Upper lobe of right lung (tissue), 1 donor: ENCODE results near the gene ONECUT3. TPM values are rescaled to one million over a fixed set of nuclear protein-coding genes. Genes with fewer than 3 reads are reported as not detected.

Experiments
- ATAC-seq: fragments of 200-7000 bp; cut with Tn5 transposase; one replicate; pipeline ENCODE4 v1.9.1; 2020; ENCODE audit warnings: mild to moderate bottlenecking, moderate library complexity
- DNase-seq: peaks from one replicate; pipeline ENCODE4 v3.0.0-alpha.2; 2020
- H3K27ac ChIP-seq: fragments of 200-600 bp; one replicate; pipeline ENCODE4 v1.8.0; 2022
- H3K27me3 ChIP-seq: fragments of 200-600 bp; one replicate; pipeline ENCODE4 v1.8.0; 2022; ENCODE audit warnings: mild to moderate bottlenecking
- H3K36me3 ChIP-seq: fragments of 200-600 bp; one replicate; pipeline ENCODE4 v1.8.0; 2022
- H3K4me1 ChIP-seq: fragments of 200-600 bp; one replicate; pipeline ENCODE4 v1.8.0; 2022
- H3K4me3 ChIP-seq: fragments of 200-600 bp; one replicate; pipeline ENCODE4 v1.8.0; 2022; ENCODE audit warnings: mild to moderate bottlenecking
- H3K9me3 ChIP-seq: fragments of 200-600 bp; one replicate; pipeline ENCODE4 v1.8.0; 2022
- intact Hi-C: fragments of 100-400 bp; cut with DNase I; formaldehyde crosslinking; loops from one replicate; pipeline ENCODE4 v1.11.0; 2022
- total RNA-seq: library from RNA; stranded (reverse); fragmentation: NEBNext Ultra II Directional; extraction: Animal tissue kit (Norgen Biotek cat#: 25700); gene quantifications from one replicate; pipeline ENCODE4 v1.2.1, GENCODE V29; 2021
- TF ChIP-seq, protein P1 (sequence below): fragments of 200-600 bp; IDR thresholded peaks from one replicate; pipeline ENCODE4 v1.8.0; 2022; ENCODE audit warnings: antibody characterized with exemption
- donor health status: DM: no; HTN: yes; CAD: no; lungs with severe emphysema.

Gene ONECUT3
- total RNA-seq, 1 donor from 2014 or later: not detected

DNA sequence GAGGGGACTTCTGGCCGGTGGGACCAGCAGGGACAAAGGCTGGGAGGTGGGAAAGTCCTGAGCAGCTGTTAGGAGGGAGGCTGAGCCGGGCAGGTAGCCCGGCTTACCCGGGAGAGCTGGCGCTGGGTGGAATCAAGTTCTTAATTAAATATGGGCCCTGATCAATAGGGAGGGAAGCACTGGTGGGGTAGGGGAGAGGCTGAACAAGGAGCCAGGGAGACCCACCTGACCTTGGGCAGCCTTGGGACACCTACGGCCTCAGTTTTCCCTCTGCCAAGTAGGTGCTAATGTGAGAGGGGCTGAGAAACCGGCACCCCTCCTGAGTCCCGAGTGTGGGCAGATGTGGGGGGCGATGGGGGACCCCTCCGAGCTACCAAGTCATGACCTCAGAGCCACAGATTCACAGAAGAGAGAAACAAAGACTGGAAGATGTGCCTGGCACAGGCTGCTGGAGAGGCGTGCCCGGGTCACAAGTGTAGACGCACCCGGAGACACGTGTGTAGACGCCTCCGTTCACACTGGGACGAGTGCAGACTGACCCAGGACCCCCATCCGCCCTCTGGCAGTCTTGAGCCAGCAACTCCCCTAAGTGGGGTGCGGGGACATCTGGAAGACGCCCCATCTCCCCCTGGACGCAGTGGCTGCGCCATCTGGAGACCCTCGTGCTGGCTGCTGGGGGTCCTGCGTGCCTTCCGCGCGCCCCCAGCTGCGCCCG lies 8.4 kb downstream of the ONECUT3 start:
- Histone ChIP-seq H3K4me1 (no peaks in the 10 kb centered on the region), H3K9me3 (no peaks in the 10 kb centered on the region), H3K4me3 (no peak overlapping the region), H3K27ac (no peak overlapping the region), H3K27me3 (peaks cover 98% of the 10 kb centered on the region), H3K36me3 (no peaks in the 10 kb centered on the region)
- TF ChIP-seq, protein P1, sequence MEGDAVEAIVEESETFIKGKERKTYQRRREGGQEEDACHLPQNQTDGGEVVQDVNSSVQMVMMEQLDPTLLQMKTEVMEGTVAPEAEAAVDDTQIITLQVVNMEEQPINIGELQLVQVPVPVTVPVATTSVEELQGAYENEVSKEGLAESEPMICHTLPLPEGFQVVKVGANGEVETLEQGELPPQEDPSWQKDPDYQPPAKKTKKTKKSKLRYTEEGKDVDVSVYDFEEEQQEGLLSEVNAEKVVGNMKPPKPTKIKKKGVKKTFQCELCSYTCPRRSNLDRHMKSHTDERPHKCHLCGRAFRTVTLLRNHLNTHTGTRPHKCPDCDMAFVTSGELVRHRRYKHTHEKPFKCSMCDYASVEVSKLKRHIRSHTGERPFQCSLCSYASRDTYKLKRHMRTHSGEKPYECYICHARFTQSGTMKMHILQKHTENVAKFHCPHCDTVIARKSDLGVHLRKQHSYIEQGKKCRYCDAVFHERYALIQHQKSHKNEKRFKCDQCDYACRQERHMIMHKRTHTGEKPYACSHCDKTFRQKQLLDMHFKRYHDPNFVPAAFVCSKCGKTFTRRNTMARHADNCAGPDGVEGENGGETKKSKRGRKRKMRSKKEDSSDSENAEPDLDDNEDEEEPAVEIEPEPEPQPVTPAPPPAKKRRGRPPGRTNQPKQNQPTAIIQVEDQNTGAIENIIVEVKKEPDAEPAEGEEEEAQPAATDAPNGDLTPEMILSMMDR: no peak
- no peak for ATAC-seq
- no peak for DNase-seq
- intact Hi-C loops: loop anchor here (10.0 kb wide), 1 partner anchor 217 kb away; no protein-coding TSS in a partner anchor

DNA sequence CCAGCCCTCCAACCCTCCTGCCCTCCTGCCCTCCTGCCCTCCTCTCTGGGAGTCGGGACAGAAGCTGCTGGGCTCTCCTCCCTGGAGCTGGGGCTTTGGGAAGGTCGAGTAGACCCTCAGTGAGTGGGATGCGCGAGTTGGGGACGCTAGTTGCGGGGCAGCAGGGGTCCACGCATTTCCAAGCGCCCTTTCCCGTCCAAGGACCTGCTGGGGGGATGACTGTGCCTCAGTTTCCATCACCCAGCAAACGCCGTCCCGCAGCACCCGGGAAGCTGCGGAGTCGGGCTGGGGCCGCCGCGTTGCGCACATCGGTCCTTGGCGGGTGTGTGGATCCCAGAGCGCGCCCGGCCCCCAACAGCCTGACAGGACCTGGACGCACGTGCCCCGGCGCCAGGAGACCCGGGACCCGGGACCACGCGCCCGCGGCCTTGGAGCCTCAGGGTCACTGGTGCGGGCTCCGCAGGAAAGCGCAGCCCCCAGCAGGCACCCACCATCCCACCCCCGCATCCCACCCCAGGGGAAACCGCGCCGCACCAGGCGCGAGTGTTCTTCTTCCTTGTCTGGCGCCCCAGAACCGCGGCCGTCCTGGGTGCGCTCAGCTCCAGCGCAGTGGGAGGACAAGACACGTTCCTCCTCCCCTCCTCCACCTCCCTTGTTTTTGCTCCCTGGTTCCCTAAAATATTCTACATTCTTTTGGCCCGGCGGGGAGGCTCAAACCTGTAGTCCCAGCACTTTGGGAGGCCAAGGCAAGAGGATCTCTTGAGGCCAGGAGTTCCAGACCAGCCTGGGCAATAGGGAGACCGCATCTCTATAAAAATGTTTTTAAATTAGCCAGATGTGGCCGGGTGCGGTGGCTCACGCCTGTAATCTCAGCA lies 9.2 kb downstream of the ONECUT3 start:
- Histone ChIP-seq H3K4me3 (no peak overlapping the region), H3K4me1 (peaks cover under 1% of the 10 kb centered on the region), H3K36me3 (no peaks in the 10 kb centered on the region), H3K9me3 (no peaks in the 10 kb centered on the region), H3K27ac (no peak overlapping the region), H3K27me3 (peaks cover 98% of the 10 kb centered on the region)
- ATAC-seq (no peak), DNase-seq (no peak)
- TF ChIP-seq, protein P1: no peak
- intact Hi-C loops: loop anchor here (10.0 kb wide), 1 partner anchor 218 kb away; no protein-coding TSS in a partner anchor

DNA sequence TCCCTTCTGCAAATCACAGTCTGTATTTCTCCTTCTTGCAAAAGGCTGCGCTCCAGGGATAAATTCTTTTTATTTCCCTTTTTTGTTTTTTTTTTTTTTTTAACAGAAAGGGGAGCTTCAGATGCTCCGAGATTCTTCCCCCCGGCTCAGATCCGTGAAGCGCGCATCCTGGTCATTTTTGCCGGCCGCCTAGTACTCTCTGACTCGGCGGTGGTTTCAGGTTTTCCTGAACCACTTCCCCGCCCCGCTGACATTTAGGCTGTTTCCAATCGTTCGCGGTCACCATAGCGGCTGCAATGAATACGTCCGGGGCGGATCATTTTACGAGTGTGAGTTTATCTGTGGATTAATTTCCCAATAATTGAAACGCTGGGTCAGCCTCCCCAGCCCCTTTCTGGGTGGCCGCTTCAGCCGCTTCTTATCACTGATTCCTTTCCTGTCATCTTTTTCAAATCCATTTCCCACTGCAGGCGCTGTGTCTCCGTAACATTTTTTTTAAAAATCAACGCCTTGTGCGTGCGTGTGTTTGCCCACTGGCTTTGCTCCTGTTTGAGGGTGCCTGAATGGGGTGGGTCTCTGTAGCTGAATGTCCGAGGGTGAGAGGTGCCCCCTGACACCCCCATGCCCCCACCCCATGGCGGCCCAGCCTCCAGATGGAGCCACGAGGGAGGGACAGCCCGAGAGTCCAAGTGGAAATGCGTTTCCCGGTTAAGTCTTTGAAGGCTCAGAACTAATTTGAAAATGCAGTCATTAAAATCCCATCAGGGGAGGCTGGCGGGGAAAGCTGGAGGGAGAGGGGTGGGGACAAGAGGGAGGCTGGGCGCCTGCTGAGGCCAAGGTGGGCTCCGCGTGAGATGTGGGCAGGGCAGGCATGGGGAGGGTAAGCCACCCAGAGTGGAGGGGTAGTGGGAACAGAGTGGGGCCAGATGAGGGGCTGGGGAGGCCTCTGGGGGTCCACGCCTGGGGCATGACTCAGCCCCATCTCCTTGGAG lies 10.6 kb downstream of the ONECUT3 start:
- DNase-seq (no peak), ATAC-seq (no peak)
- no peak overlapping the region for H3K27ac ChIP-seq
- H3K27me3 ChIP-seq: peaks cover 94% of the 10 kb centered on the region
- no peaks in the 10 kb centered on the region for H3K9me3 ChIP-seq
- no peaks in the 10 kb centered on the region for H3K36me3 ChIP-seq
- intact Hi-C loops: loop anchor here (10.0 kb wide), 1 partner anchor 219 kb away; no protein-coding TSS in a partner anchor
- peaks cover 2% of the 10 kb centered on the region for H3K4me1 ChIP-seq
- no peak overlapping the region for H3K4me3 ChIP-seq
- TF ChIP-seq, protein P1: no peak

DNA sequence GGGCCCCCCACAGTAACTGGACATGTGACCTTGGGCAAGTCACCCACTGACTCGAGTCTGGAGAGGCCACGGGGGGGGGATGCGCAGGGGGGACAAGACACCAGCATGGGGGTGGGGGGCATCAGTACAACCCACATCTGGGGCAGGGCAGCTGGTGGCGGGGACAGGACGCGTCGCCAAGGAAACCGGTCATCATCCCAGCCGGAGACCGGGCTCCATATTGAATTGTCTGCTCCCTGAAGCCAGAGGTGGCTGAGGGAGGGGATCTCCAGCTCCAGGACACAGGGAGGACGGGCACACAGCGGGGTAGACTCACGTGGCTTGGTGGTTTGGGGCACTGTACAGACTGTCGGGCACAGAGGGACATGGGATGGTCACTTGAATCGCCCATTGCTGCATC lies 11.4 kb downstream of the ONECUT3 start:
- H3K4me1 ChIP-seq: peaks cover 2% of the 10 kb centered on the region
- H3K36me3 ChIP-seq: no peaks in the 10 kb centered on the region
- no peak overlapping the region for H3K27ac ChIP-seq
- no peak for ATAC-seq
- H3K27me3 ChIP-seq: peaks cover 91% of the 10 kb centered on the region
- TF ChIP-seq, protein P1: no peak
- DNase-seq: no peak
- H3K4me3 ChIP-seq: no peak overlapping the region
- H3K9me3 ChIP-seq: no peaks in the 10 kb centered on the region
- intact Hi-C loops: loop anchor here (10.0 kb wide), 1 partner anchor 220 kb away; no protein-coding TSS in a partner anchor
